NCI-H1105 (cell line): Measurements from ENCODE around the gene MON1B.
"Not testable (repeated sequence)": the region's sequence is repeated elsewhere in the genome, so short reads cannot be mapped to it uniquely, and the experiment has no call there.

Experiments used
- DNase-seq: peaks from one replicate; lab custom pipeline; 2025; lab: John Stamatoyannopoulos, UW

MON1B gene

DNA sequence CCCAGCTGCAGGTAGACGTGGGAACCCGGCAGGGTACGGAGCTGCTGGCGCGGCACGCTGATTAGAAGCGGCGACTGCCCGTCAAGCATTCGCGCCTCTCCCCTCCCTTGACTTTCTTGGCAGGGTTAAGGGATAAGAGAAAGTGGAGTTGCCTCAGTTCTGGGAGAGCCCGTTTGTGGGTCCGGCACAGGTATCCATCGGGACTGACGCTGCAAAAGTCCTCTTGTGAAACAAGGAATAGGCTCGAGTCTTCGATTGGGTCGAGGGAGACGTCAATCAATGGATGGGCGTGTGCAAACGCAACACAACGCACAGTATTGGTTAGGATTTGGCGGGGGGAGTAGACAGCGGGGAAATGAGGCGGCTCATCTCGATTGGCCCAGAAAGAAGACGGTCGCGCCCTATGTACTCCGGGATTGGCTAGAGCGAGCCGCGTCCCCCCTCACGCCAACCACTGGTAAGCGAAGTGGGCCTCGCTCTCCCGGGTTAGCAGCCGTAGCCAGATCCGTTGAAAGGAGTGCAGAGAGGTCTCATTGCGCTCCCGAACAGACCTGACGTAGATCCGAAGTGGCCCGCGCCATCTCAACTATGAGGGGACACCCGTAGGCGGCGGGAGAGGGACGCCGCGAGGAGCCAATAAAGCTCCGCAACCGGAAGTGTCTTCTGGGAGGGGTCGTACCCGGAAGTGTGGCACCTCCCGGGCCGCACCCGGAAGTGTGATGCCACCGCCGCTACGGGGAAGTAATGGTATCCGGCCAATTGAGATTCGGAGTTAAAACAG, at the start of gene MON1B:
Gene MON1B (plus strand): TSS at position 713 of the 781 bp plus-strand sequence. CDS start 296 bp downstream, outside the sequence.
- peak; percentile 94 for DNase-seq

DNA sequence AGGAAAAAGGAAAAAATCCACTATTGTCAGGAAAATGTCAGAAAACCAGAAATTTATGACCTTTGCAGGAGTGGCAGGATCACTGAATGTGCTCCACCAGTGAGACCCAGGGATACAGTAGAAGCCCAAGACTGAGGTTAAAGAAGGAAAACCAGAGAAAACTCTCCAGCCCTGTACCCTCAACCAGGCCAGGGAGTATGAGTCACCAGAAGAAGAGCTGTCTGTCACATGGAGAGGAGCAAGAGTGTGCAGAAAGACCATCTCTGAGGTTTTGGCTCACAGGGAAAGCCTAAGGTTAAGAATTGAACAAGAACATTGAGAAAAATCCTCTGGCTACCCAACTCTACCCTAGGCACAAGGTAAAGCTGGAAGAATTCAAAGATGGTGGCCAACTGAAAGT, 47.6 kb upstream of the MON1B start:
- DNase-seq, result no peak

DNA sequence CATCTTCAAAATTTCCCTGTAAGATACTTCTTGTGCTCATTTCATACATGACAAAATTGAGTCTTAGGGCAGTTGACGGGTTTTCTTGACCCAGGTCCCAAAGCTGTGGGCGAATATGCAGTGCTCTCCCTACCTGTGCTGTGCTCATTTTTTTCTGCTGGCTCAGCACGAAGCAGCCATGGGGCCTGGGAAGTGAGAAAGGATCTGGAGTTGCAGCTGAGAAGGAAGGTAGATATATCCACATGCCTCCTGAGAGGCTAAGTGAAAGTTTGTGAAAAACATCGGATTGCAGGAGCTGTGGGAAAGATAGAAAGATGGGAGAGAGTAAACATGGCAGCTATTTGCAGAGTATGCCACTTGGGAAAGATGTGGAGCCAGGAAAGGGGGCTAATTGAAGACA, 42.9 kb upstream of the MON1B start:
- DNase-seq, result no peak

DNA sequence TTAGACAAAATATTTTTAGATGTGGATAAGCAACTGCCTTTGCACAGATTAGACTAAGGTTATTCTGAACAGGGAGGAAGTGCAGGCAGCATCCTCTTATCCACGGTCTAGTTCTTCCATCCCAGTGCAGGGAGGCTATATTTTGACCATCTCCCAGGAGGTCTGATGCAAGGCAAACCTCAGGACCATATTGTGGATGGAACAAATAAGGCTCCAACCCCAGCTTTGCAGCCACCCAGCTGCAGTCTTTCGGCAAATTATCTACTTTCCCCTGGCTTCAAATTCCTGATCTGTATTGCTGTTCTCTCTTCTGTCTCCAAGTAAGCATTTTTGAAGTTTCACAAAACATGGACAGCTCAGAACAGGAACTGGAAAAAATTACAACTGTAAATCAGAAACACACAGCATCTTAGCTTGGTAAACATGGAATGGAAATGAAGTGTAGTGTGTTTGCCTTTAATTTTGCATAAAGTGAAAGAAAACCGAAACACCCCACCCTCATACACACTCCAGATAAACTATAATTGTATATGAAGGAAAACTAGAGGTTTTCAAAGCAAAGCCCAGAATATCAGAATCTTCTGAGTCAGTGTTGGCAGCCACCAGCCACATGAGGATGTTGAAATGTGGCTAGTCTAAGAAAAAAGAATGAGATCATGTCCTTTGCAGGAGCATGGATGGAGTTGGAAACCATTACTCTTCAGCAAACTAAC, 33.5 kb upstream of the MON1B start:
- DNase-seq, result no peak

DNA sequence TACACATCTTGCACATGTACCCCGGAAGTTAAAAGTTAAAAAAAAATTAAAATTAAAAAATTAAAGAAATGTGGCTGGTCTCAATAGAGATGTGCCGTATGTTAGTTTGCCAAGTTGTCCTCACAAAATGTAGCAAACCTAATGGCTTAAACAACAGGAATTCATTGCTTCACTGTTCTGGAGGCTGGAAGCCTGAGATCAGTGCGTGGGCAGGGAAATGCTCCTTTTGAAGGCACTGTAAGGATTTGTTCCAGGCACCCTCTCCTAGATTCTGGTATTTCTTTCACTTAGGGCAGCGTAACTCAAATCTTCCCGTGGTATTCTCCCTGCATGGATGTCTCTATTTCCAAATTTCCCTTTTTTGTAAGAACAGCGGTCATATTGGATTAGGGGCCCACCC, 32.7 kb upstream of the MON1B start:
- no peak for DNase-seq

DNA sequence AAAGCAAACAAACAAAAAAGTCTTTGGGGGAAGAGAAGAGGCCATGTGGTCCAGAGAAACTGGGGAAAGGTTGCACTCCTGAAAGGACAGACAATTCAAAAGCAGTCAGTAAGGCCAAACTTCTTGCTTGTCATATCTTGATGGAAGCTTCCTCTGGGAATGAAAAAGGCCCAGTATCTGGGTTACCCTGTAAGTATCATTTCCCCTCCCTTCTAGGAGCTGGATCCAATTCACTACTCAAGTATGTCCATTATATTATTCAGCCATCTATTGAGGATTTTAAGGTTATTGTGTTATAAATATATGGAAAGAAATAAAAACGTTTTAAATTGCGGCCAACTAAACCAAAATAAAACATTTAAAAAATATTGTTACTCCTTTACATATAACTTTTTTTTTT, 26.0 kb upstream of the MON1B start:
- no peak for DNase-seq

DNA sequence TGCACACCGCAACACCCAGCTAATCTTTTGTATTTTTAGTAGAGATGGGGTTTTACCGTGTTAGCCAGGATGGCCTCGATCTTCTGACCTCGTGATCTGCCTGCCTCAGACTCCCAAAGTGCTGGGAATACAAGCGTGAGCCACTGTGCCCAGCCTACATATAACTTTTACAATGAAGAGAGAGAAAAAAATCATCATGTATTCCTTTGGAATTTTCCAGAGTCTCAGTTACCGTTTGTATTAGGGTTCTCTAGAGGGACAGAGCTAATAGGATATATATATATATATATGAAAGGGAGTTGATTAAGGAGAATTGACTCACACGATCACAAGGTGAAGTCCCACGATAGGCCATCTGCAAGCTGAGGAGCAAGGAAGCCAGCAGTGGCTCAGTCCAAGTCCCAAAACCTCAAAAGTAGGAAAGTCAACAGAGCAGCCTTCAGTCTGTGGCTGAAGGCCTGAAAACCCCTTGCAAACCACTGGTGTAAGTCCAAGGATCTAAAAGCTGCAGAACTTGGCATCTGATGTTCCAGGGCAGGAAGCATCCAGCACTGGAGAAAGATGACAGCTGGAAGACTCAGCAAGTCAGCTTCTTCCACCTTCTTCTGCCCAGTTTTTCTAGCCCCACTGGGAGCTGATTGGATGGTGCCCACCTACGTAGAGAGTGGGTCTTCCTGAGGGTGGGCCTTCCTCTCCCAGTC, 25.3 kb upstream of the MON1B start:
- not testable (repeated sequence) for DNase-seq

DNA sequence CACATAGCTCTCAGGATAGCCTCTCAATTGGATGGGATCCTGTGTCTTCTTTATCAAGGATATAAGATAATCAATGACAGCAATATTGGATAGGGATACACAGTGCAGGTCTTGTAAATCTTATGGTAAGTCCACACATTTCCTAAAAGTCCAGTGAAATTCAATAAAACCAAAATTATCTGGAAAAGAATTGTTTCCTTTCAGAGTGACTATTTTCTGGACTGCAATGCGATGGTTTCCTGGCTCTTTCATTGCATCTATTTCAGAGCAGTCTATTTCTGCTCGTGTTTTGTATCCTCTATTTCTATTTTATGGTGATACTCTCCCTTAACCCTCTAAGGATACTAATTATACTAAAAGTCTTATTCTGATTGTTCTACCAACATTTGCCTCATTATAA, 24.3 kb upstream of the MON1B start:
- DNase-seq, result no peak

DNA sequence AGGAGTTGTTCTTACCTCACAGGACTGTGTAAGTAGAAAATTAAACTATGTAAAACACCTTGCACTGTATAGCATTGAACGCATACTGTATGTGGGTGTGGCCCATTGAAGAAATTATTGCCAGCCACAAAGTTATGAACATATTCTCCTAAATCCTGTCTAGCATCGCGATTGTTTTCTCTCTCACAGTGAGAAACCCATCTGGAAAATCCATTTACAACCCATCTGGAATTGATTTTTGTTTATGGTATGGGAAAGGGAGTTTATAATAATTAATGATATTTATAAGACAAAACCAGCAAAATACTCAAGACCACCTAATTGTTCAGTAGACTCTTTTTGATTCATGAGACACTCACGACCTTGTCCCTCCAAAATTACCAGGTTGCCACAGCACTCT, 22.1 kb upstream of the MON1B start:
- no peak for DNase-seq

DNA sequence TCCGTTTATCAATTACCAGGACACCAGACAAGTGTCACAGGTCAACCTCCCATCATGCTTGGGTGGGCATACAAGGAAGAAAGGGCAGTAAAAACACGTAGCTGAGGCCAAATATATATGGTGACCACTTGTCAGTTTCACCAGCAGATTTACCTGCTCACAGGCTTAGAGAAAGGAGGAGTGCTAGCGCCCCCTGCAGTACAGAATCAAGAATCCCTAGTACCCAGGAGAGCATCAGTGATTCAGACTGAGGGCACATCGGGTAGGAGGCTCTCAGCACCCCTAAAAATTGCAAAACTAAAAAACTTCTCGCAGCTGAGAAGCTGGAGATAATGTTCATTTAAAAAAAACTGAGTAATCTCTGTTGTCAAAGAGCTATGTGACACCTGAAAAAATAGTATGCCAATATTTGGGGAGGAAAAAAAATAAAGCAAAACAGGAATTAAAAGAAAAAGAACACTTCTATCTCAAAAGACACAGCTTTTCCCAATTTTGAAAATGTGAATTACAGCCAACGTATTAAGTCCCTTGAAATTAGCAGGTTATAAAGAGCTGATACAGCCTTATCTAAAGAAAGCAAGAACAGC, 21.2 kb upstream of the MON1B start:
- peak; percentile 21 for DNase-seq

DNA sequence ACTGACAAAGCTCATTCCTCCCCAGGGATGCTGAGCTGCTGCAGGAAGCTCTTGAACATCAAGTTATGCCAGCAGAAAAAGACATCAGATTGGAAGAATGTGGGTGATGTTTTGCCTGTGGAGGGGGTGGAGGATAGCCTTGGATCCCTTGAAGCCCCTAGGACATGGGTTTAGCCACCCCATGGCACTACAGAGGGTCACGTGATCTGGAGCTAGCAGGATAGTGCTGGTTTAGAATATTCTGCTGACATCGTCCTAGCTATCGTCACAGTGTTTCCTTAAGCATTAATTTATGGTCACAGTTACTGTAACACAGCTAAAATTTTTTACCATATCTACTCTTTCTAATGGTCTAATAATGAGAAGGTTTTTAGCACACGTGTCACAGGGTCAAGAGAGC, 20.2 kb upstream of the MON1B start:
- no peak for DNase-seq

DNA sequence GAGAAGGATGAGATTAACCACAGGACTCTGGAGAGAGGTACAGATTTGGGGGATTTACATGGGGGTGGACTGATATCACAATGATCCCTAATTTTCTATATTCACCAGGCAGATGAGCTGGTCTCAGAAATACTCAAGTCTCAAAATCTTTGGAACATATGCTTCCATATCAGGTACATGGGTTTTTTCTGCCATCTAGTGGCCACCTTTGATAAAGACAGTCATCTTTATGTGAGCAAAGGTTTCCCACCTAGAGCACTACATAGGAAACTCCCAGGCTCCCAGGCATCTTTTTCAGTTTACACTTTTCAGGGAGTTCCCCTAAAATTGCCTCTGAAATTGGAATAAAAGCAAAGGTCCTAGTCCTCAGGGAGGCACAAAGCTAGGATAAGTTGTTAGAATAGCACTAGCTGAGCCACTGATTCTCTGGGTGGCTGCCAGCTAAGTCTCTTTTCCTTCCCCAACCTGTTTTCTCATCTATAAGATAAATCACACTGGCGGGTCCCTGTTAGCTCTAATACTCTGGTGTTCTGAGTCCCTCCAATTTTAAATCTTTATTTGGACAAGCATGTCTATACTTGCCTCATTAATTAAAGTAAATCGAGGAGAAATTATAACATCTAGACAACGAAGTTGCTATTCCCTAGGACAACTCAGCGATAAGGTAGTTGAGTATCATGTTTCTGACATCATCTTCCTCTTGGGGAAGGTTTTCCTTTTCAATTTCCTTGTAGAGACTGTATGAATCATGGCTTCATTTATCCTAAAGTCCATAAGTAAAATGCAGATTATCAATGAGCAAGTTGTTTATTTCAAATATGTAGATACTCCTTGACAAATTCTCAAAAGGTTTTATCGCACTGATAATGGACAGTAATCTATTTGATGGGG, 19.0 kb upstream of the MON1B start:
- peak; percentile 42 for DNase-seq

DNA sequence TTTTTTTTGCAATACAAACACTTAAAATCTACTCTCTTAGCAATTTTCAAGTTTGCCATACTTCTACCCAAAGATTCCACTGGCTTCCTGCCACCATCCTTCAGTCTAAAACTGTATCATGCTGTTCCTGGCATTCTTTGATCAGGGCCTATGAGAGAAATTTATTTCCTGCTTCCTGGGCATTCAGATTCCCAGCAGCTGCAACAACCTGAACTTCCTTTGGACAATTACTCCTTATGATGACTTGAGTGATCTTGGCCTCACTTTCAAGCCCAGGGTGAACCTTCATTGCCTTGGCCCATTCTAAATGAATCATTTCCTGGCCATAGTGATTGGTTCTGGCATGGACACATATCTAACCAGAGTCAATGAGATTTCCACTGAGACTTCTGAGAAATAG, 18.0 kb upstream of the MON1B start:
- no peak for DNase-seq

DNA sequence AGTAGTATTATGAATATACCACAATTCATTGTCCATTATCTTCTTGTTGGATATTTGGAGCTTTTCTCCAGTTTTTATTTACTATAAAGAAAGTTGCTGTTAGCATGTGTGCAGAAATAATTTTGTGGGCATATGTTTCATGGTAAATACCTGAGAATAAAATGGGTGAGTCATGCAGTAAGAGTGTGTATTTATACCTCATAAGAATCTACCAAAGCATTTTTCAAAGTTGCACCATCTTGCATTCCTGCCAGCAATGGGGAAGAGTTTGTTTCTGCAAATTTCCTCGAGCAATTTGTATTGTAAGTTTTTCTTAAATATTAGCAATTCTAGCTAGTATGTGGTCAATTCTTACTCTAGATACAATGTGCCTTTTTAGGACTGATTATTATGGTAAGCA, 7.9 kb upstream of the MON1B start:
- no peak for DNase-seq

DNA sequence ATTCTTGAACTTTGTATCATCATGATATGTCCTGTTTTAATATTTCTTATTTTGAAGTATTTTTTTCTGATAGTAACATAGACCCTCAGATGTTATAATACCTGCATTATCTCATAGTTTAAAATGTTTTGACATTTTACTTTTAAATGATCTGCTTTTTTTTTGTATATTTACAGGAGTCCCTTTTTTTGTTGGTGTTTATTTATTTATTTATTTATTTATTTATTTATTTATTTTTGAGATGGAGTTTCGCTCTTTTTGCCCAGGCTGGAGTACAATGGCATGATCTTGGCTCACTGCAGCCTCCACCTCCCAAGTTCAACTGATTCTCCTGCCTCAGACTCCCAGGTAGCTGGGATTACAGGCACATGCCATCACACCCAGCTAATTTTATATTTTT, 4.7 kb upstream of the MON1B start:
- DNase-seq, result not testable (repeated sequence)

DNA sequence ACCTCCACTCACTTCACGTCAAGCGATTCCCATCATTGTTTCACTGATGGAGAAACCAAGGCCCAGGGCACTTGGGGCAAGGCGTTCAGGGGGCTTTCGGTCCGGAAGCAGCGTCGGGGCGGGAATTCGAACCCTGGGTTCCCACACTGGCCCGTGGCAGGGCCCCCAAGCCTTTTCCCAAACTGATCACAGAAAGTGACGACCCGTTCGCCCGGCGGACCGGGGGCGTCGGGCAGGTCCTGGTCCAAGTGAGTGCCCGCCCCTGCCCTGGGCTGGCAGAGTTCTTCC, 856 bp upstream of the MON1B start:
- no peak for DNase-seq

DNA sequence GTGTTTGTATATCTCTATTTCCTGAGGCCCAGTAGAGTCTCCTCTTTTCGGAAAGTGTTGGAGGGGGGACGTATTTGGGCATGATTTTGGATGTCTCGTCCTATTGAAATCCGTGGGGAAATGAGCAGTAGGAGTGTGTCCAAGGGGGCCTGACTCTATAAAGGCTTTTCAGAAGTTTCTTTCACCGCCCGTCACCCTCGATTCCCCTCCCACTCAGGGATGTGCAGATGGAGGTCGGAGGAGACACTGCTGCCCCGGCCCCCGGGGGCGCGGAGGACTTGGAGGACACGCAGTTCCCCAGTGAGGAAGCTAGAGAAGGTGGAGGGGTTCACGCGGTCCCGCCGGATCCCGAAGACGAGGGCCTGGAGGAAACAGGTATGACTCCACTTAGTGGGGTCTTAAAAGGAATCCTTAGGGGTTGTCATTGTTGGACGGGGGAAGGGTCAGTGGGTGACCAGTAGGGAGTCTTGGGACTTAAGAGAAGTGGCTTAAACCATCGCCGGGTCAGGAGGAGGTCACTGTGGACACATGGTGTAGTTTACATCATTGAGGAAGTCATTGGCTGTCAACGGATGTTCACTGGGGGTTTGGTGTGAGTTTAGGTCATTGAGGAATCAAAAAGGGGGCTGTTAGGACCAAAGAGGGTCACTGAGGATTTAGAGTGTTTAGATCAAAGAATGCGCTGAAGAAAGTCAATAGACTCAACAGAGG, 424 bp downstream of the MON1B start:
- no peak for DNase-seq

DNA sequence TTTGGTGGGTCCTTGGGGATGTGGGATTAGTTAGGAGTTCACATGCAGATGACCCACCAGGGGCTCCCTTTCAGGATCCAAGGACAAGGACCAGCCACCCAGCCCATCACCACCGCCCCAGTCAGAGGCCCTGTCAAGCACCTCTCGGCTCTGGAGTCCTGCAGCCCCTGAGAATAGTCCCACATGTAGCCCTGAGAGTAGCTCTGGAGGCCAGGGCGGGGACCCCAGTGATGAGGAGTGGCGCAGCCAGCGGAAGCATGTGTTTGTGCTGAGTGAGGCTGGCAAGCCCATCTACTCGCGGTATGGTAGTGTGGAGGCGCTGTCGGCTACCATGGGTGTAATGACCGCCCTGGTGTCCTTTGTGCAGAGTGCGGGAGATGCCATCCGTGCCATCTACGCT, 2.4 kb downstream of the MON1B start:
- DNase-seq, result no peak

DNA sequence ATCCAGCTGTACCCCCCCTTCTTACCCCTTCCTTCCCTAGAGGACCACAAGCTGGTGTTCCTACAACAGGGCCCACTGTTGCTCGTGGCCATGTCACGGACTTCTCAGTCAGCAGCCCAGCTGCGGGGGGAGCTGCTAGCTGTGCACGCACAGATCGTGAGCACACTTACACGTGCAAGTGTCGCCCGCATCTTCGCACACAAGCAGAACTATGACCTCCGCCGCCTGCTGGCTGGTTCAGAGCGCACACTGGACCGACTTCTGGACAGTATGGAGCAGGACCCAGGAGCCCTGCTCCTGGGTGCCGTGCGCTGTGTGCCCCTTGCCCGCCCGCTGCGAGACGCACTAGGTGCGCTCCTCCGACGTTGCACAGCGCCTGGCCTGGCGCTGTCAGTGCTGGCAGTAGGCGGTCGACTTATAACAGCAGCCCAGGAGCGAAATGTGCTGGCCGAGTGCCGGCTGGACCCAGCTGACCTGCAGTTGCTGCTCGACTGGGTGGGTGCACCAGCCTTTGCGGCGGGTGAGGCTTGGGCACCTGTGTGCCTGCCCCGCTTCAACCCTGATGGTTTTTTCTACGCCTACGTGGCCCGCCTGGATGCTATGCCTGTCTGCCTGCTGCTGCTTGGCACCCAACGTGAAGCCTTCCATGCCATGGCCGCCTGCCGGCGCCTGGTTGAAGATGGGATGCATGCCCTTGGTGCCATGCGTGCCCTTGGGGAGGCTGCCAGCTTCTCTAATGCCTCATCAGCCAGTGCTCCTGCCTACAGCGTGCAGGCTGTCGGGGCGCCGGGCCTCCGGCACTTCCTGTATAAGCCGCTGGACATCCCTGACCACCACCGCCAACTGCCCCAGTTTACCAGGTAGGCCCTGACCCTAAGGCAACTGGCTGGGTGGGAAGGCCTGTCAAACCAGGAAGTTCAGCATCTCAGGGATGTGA, 3.6 kb downstream of the MON1B start:
- no peak for DNase-seq

DNA sequence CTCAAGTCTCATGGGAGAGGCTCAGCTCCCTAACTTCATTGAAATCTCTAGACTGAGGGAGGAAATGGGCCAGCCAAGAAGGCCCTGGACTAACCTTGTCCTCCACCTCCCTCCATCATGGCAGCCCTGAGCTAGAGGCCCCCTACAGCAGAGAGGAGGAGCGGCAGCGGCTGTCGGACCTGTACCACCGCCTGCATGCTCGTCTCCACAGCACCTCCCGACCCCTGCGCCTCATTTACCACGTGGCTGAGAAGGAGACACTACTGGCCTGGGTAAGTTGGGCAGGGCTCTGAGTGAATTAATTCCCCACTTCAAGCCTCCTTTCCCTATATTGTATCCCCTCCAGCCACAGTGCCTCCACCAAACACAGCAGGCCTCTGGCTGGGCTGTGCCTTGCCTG, 4.4 kb downstream of the MON1B start:
- no peak for DNase-seq
